T1000 (cell line): ENCODE data around the gene ATP6V0C.
A peak's percentile ranks its signal among the peaks of the same experiment; 100 is the strongest.

Experiments
- DNase-seq: peaks from one replicate; lab custom pipeline; 2025; ENCODE audit warnings: mixed read lengths; lab: John Stamatoyannopoulos, UW

ATP6V0C gene

GRCh38 chr16:2513405-2514332 lies at the start of gene ATP6V0C:
TSS of gene ATP6V0C (plus strand) at chr16:2513952. CDS start at chr16:2514104, 152 bp downstream.
- peak; percentile 85 for DNase-seq

DNA sequence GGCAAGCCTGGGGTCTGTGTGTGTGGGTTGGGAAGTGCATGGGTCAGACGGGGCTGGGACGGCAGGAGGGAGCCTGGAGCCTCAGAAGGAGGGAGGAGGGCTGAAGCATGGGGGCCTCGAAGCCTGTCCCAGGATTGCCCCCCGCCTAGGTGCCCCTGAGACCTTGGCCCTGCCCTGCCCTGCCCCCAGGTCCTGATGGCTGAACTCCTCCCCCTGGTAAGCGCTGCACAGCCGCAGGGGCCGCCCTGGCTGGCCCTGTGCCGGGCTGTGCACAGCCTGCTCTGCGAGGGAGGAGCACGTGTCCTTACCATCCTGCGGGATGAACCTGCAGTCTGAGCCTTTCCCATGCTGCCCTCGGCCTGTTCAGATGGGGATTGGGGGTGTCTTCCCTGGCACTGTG lies 49.4 kb upstream of the ATP6V0C start:
- no peak for DNase-seq

DNA sequence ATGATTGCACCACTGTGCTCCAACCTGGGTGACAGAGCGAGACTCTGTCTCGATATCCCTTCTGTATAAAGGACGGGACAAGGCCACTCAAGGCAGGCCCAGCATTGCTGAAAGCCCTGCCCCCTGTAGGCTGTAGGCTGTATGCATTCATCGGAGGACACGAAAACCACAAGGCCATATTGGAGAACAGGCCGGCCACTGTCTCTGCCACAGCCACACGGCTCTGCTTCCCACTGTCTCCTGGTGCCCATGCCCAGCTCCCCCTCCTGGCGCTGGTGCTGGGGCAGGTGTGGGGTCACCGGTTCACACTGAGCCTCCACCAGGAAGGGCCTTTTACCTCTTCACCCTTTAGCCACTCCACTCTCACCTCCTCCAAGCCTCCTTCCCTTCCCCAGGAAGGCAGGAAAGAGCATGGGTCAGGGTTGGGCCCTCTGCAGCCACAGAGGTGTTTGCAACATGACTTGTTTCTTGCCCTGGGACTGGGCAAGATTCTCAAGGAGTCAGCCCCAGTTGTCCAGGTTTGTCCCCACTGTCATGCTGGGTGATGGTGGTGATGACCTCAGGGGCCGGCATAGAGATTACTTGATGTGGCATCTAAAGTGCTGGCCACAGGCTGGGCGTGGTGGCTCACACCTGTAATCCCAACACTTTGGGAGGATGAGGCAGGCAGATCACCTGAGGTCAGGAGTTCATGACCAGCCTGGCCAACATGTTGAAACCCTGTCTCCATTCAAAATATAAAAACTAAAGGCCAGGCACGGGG lies 47.9 kb upstream of the ATP6V0C start:
- no peak for DNase-seq

- no peak for DNase-seq
These were observed 46.9 kb upstream of the ATP6V0C start for GRCh38 chr16:2466667-2467527.

GRCh38 chr16:2467528-2468232 lies 46.1 kb upstream of the ATP6V0C start:
- peak; percentile 59 for DNase-seq

DNA sequence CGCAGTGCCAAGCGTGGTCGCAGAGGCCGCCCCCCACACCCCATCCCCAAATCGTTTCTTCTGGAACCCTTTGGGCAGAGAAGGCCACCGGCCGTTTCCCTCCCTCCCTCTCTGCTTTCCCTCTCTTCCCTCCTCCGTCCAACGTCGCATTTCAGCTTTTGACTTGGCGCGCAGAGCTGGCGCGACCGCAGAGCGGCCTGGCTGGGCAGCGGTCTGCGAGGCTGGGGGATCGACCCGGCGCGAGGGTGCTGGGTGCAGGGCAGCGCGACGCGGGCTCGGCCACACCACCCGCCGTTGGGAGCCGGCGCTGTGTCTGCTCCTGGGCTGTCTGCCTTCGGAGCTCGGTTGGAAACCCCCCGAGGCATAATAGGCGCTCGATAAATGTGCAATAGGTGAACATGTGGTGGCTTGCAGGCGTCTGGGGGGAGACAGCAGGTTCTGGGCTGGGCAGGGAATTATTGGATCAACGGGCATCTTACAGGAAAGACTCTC lies 45.5 kb upstream of the ATP6V0C start:
- peak; percentile 40 for DNase-seq

DNA sequence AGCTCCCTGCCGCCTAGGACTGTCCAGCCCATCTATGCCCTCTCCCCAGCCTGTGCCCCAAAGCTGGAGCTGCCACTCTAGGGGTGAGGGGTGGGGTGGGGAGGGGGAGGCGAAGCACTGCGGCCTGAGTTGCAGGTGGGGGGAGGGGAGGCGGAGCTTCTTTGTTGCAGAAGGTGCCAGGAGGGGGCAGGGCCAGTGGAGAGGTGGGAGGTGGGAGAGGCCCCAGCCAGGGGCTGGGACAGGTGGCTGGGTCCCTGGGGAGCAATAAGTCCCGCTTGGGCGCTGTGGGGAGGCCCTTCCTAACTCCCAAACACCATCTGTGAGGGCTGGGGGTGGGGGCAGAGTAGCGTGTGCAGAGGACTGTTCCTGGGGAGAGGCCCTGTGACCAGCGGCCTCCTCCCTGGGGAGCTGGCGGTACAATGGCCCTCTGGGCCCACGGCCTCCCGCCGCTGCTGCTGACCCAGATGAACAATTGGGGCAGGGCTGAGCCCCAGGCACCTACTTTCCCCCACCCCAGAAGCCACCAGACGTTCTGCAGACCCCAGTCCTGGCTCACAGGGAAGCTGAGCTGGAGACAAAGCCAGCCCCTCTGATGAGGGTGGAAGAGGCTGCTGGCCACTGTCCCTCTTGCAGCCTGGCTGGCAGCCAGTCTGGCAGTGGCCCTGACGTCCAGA lies 44.9 kb upstream of the ATP6V0C start:
- no peak for DNase-seq

- DNase-seq: no peak
These were observed 44.1 kb upstream of the ATP6V0C start for GRCh38 chr16:2469399-2470233.

GRCh38 chr16:2470234-2470601 lies 43.5 kb upstream of the ATP6V0C start:
- DNase-seq: no peak

DNA sequence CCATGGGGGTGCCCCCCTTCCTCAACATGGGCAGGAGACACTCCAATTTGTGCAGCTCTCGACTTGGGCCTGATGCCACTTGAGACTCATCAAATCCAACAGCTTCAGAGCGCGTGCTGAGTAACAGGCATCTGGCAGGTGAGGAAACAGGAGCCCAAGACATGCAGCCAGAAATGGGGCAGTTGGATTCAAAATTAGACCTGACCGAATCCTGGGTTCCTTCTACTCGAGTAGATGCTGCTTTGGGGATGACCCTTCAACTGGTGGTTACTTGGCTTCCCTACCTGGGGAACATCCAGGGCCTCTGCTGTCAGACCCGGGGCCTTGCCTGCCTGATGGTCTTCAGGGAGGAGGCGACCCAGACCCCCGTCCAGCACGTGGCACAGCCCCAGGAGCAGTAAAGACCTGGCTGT lies 43.1 kb upstream of the ATP6V0C start:
- no peak for DNase-seq

- DNase-seq: no peak
These were observed 42.6 kb upstream of the ATP6V0C start, which contains the start of gene NTN3 for GRCh38 chr16:2471016-2471652. TSS of gene NTN3 (plus strand) at chr16:2471297. CDS start at chr16:2471702, 405 bp downstream.

DNA sequence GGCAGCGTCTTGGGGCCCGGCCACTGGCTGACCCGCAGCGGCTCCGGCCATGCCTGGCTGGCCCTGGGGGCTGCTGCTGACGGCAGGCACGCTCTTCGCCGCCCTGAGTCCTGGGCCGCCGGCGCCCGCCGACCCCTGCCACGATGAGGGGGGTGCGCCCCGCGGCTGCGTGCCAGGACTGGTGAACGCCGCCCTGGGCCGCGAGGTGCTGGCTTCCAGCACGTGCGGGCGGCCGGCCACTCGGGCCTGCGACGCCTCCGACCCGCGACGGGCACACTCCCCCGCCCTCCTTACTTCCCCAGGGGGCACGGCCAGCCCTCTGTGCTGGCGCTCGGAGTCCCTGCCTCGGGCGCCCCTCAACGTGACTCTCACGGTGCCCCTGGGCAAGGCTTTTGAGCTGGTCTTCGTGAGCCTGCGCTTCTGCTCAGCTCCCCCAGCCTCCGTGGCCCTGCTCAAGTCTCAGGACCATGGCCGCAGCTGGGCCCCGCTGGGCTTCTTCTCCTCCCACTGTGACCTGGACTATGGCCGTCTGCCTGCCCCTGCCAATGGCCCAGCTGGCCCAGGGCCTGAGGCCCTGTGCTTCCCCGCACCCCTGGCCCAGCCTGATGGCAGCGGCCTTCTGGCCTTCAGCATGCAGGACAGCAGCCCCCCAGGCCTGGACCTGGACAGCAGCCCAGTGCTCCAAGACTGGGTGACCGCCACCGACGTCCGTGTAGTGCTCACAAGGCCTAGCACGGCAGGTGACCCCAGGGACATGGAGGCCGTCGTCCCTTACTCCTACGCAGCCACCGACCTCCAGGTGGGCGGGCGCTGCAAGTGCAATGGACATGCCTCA lies 41.9 kb upstream of the ATP6V0C start:
- no peak for DNase-seq

DNA sequence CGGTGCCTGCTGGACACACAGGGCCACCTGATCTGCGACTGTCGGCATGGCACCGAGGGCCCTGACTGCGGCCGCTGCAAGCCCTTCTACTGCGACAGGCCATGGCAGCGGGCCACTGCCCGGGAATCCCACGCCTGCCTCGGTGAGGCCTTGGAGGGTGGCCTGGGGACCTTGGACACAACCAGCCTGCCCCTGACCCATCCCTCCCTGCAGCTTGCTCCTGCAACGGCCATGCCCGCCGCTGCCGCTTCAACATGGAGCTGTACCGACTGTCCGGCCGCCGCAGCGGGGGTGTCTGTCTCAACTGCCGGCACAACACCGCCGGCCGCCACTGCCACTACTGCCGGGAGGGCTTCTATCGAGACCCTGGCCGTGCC lies 41.3 kb upstream of the ATP6V0C start:
- DNase-seq: no peak

DNA sequence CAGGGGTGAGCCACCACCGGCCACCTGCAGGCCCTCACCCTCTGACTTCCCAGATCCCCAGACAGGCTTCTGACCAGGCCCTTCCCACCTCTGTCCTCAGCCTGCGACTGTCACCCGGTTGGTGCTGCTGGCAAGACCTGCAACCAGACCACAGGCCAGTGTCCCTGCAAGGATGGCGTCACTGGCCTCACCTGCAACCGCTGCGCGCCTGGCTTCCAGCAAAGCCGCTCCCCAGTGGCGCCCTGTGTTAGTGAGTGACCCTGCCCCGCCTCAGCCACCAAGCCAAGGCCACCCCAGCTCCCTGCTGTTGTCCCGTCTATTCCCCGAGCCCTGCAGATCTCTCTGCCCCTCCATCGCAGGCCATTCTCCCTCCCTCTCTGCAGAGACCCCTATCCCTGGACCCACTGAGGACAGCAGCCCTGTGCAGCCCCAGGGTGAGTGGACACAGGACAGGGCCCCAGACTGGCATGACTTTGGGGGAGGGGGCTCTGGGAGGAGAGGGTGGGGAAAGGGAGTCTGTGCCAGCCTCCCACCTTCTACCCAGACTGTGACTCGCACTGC lies 40.8 kb upstream of the ATP6V0C start:
- no peak for DNase-seq

- DNase-seq: no peak
These were observed 40.3 kb upstream of the ATP6V0C start for GRCh38 chr16:2473446-2473926.

GRCh38 chr16:2473999-2474876 lies 39.5 kb upstream of the ATP6V0C start:
- peak; percentile 19 for DNase-seq
